Upper lobe of right lung (tissue), 1 donor: ENCODE data around the gene FARP2. TPM values are rescaled to one million over a fixed set of nuclear protein-coding genes. Genes with fewer than 3 reads are reported as not detected.
"Not testable (repeated sequence)": the region's sequence is repeated elsewhere in the genome, so short reads cannot be mapped to it uniquely, and the experiment has no call there.

Experiments used
- ATAC-seq: fragments of 200-7000 bp; cut with Tn5 transposase; one replicate; pipeline ENCODE4 v1.9.1; 2020; ENCODE audit warnings: mild to moderate bottlenecking, moderate library complexity
- DNase-seq: peaks from one replicate; pipeline ENCODE4 v3.0.0-alpha.2; 2020
- H3K27ac ChIP-seq: fragments of 200-600 bp; one replicate; pipeline ENCODE4 v1.8.0; 2022
- H3K27me3 ChIP-seq: fragments of 200-600 bp; one replicate; pipeline ENCODE4 v1.8.0; 2022; ENCODE audit warnings: mild to moderate bottlenecking
- H3K36me3 ChIP-seq: fragments of 200-600 bp; one replicate; pipeline ENCODE4 v1.8.0; 2022
- H3K4me1 ChIP-seq: fragments of 200-600 bp; one replicate; pipeline ENCODE4 v1.8.0; 2022
- H3K4me3 ChIP-seq: fragments of 200-600 bp; one replicate; pipeline ENCODE4 v1.8.0; 2022; ENCODE audit warnings: mild to moderate bottlenecking
- H3K9me3 ChIP-seq: fragments of 200-600 bp; one replicate; pipeline ENCODE4 v1.8.0; 2022
- intact Hi-C: fragments of 100-400 bp; cut with DNase I; formaldehyde crosslinking; loops from one replicate; pipeline ENCODE4 v1.11.0; 2022
- total RNA-seq: library from RNA; stranded (reverse); fragmentation: NEBNext Ultra II Directional; extraction: Animal tissue kit (Norgen Biotek cat#: 25700); gene quantifications from one replicate; pipeline ENCODE4 v1.2.1, GENCODE V29; 2021
- TF ChIP-seq, protein P1 (sequence below): fragments of 200-600 bp; IDR thresholded peaks from one replicate; pipeline ENCODE4 v1.8.0; 2022; ENCODE audit warnings: antibody characterized with exemption
- donor health status: DM: no; HTN: yes; CAD: no; lungs with severe emphysema.

The FARP2 gene
- total RNA-seq, 1 donor from 2014 or later, result 48.6 TPM

DNA sequence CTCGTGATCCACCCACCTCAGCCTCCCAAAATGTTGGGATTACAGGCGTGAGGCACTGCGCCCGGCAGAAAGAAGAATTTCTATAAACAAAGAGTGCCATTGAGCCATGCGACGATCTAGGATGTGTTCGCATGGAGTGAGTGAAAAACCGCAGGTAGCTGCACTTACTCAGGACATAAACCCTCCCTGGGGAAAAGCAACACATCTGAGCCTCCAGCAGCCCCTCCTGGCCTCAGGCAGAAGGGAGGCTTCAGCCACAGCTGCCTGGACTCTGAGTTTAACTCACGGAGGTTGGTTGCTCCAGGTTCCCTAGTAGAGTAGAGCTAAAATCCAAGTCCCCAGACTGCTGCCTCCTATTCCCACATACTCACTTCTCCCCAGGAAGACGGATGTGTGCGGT lies 163.6 kb downstream of the FARP2 start:
- TF ChIP-seq, protein P1, sequence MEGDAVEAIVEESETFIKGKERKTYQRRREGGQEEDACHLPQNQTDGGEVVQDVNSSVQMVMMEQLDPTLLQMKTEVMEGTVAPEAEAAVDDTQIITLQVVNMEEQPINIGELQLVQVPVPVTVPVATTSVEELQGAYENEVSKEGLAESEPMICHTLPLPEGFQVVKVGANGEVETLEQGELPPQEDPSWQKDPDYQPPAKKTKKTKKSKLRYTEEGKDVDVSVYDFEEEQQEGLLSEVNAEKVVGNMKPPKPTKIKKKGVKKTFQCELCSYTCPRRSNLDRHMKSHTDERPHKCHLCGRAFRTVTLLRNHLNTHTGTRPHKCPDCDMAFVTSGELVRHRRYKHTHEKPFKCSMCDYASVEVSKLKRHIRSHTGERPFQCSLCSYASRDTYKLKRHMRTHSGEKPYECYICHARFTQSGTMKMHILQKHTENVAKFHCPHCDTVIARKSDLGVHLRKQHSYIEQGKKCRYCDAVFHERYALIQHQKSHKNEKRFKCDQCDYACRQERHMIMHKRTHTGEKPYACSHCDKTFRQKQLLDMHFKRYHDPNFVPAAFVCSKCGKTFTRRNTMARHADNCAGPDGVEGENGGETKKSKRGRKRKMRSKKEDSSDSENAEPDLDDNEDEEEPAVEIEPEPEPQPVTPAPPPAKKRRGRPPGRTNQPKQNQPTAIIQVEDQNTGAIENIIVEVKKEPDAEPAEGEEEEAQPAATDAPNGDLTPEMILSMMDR, result no peak
- Histone ChIP-seq H3K4me3 (no peak overlapping the region), H3K4me1 (no peaks in the 10 kb centered on the region), H3K27ac (no peak overlapping the region), H3K9me3 (no peaks in the 10 kb centered on the region), H3K36me3 (no peaks in the 10 kb centered on the region), H3K27me3 (no peaks in the 10 kb centered on the region)
- ATAC-seq, result no peak
- DNase-seq, result no peak
- intact Hi-C loops, result no loop called here

GRCh38 chr2:241522477-241522876 lies 166.4 kb downstream of the FARP2 start:
- Histone ChIP-seq H3K27ac (no peak overlapping the region), H3K27me3 (no peaks in the 10 kb centered on the region), H3K4me1 (no peaks in the 10 kb centered on the region), H3K9me3 (no peaks in the 10 kb centered on the region), H3K4me3 (no peak overlapping the region), H3K36me3 (no peaks in the 10 kb centered on the region)
- intact Hi-C loops, result no loop called here
- DNase-seq (no peak), ATAC-seq (no peak)
- TF ChIP-seq, protein P1, result no peak

GRCh38 chr2:241525818-241526780 lies 170.0 kb downstream of the FARP2 start:
- intact Hi-C loops, DNase-seq, H3K27ac ChIP-seq, H3K27me3 ChIP-seq, H3K36me3 ChIP-seq, H3K4me3 ChIP-seq, H3K4me1 ChIP-seq, ATAC-seq, H3K9me3 ChIP-seq: not testable (repeated sequence)

DNA sequence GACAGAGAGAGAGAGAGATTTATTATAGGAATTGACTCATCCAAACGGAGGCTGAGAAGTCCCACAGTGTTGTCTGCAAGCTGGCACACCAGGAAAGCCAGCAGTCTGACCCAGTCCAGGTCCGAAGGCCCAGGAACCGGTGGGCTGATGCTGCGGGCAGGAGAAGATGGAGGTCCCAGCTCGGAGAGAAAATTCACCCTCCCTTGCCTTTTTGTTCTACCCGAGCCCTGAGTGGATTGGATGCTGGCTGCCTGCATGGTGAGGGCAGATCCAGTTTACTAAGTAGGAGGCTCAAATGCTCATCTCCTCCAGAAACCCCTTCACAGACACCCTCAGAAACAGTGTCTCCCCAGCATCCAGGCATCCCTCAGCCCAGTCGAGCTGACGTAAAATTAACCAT lies 174.5 kb downstream of the FARP2 start:
- no peak for DNase-seq
- no peaks in the 10 kb centered on the region for H3K36me3 ChIP-seq
- no peaks in the 10 kb centered on the region for H3K4me1 ChIP-seq
- TF ChIP-seq, protein P1, result no peak
- intact Hi-C loops, result no loop called here
- H3K27me3 ChIP-seq, result no peaks in the 10 kb centered on the region
- no peak overlapping the region for H3K27ac ChIP-seq
- no peaks in the 10 kb centered on the region for H3K9me3 ChIP-seq
- H3K4me3 ChIP-seq, result no peak overlapping the region
- ATAC-seq, result no peak

DNA sequence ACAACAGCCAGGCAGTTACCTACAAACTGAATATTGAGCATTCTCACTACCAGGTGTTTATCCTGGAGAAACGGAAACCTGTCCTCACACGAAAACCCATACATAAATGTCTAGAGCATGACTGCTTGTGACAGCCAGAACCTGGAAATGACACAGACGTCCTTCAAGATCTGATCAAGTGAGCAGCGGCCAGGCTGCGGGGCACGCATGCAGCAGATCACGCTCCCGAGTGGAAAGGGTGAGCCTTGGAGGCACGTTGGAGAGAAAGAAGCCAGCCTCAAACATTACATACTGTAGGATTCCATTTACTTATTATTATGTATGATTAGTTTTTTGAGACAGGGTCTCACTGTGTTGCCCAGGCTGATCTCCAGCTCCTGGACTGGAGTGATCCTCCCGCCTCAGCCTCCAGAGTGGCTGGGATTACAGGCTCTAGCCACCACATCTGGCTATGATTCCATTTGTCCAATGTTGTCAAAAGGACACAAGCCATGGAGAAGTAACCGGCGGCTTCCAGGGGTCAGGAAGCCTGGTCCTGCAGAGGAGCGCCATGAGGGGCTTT lies 175.2 kb downstream of the FARP2 start:
- Histone ChIP-seq H3K27me3 (no peaks in the 10 kb centered on the region), H3K27ac (no peak overlapping the region), H3K4me1 (no peaks in the 10 kb centered on the region), H3K9me3 (no peaks in the 10 kb centered on the region), H3K36me3 (no peaks in the 10 kb centered on the region), H3K4me3 (no peak overlapping the region)
- TF ChIP-seq, protein P1, result no peak
- ATAC-seq (no peak), DNase-seq (no peak)
- intact Hi-C loops, result no loop called here

DNA sequence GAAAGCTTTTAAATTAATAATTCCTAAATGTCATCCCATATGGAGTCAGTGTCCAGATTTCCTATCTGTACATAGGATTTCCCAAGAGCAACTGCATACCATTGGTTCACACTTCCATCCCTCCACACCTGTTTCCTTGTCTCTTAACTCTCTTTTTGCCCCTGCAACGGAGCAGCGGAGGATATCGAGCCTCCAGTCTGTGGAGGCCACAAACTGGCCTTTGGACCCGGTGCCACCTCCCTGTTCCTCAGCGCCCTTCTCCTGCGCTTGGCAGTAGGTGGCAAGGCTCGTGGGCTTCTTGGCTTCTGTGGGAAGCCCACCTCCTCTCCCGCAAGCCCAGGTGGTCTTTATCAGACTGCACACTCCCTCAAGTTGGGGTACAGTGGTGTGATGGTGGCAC lies 176.1 kb downstream of the FARP2 start:
- no peak overlapping the region for H3K4me3 ChIP-seq
- no peak overlapping the region for H3K27ac ChIP-seq
- no peak for ATAC-seq
- no peaks in the 10 kb centered on the region for H3K36me3 ChIP-seq
- no peak for DNase-seq
- intact Hi-C loops, result no loop called here
- H3K9me3 ChIP-seq, result no peaks in the 10 kb centered on the region
- TF ChIP-seq, protein P1, result no peak
- H3K27me3 ChIP-seq, result no peaks in the 10 kb centered on the region
- no peaks in the 10 kb centered on the region for H3K4me1 ChIP-seq
